WTC11 (cell line): ENCODE data around the gene STK33. TPM values are rescaled to one million over a fixed set of nuclear protein-coding genes. Genes with fewer than 3 reads are reported as not detected.

Experiments used
- ATAC-seq: fragments of 200-7000 bp; cut with Tn5 transposase; 2 replicates; pipeline ENCODE4 v1.10.0; 2021; ENCODE audit warnings: mild to moderate bottlenecking, moderate library complexity
- CTCF ChIA-PET: fragments of 300-600 bp; sonication (Branson Sonifier 250); formaldehyde crosslinking; loops from one replicate; lab custom pipeline; 2021; ENCODE audit warnings: antibody characterized with exemption; lab: Charles Lee
- POLR2A ChIA-PET: fragments of 350-600 bp; sonication (Branson Sonifier 250); formaldehyde crosslinking; loops from one replicate; lab custom pipeline; 2021; ENCODE audit warnings: antibody characterized with exemption; lab: Charles Lee
- DNase-seq: peaks from one replicate; pipeline ENCODE4 v3.0.0; 2021; ENCODE audit warnings: low spot score
- H3K27ac Mint-ChIP-seq: 2 replicates; pipeline ENCODE4 v1.8.0; 2021; ENCODE audit warnings: mixed read lengths
- H3K27me3 Mint-ChIP-seq: 2 replicates; pipeline ENCODE4 v1.8.0; 2021; ENCODE audit warnings: low read depth, mild to moderate bottlenecking, moderate library complexity, mixed read lengths
- H3K36me3 Mint-ChIP-seq: 2 replicates; pipeline ENCODE4 v1.8.0; 2021; ENCODE audit warnings: mixed read lengths
- H3K4me1 Mint-ChIP-seq: 2 replicates; pipeline ENCODE4 v1.8.0; 2022; ENCODE audit warnings: mixed read lengths
- H3K4me3 Mint-ChIP-seq: 2 replicates; pipeline ENCODE4 v1.8.0; 2021; ENCODE audit warnings: mild to moderate bottlenecking, moderate library complexity, mixed read lengths
- H3K9me3 Mint-ChIP-seq: 2 replicates; pipeline ENCODE4 v1.8.0; 2021; ENCODE audit warnings: mixed read lengths
- FOXJ3 ChIP-seq: sonication (generic); formaldehyde crosslinking; IDR thresholded peaks from 2 replicates; pipeline ENCODE4 v1.9.0; 2021; ENCODE audit warnings: missing genetic modification reagents, mild to moderate bottlenecking, borderline replicate concordance
- NR2C2 ChIP-seq: sonication (generic); formaldehyde crosslinking; IDR thresholded peaks from 2 replicates; pipeline ENCODE4 v1.8.0; 2022; ENCODE audit warnings: mild to moderate bottlenecking, missing genetic modification reagents
- SOX15 ChIP-seq: fragments of 250-450 bp; sonication (Bioruptor Pico); IDR thresholded peaks from 2 replicates; pipeline ENCODE4 v1.9.0; 2021; ENCODE audit warnings: mild to moderate bottlenecking
- ZNF138 ChIP-seq: sonication (generic); formaldehyde crosslinking; conservative IDR thresholded peaks from 2 replicates; pipeline ENCODE4 v1.8.1; 2022; ENCODE audit warnings: mild to moderate bottlenecking, moderate library complexity, missing genetic modification reagents
- ZNF263 ChIP-seq: sonication (generic); formaldehyde crosslinking; IDR thresholded peaks from 2 replicates; pipeline ENCODE4 v1.8.1; 2022; ENCODE audit warnings: low read depth, mild to moderate bottlenecking, moderate library complexity, missing genetic modification reagents
- ZNF317 ChIP-seq: sonication (generic); formaldehyde crosslinking; IDR thresholded peaks from 2 replicates; pipeline ENCODE4 v1.8.1; 2023; ENCODE audit warnings: low read depth, mild to moderate bottlenecking, moderate library complexity, missing genetic modification reagents, borderline replicate concordance
- total RNA-seq: library from RNA; stranded (reverse); gene quantifications from 3 replicates; pipeline ENCODE4 v1.2.3, GENCODE V29; 2021
- TF ChIP-seq, protein P1 (sequence below): sonication (generic); formaldehyde crosslinking; IDR thresholded peaks from 2 replicates; pipeline ENCODE4 v1.8.1; 2022; ENCODE audit warnings: low read depth, missing genetic modification reagents, borderline replicate concordance
- TF ChIP-seq, protein P2 (sequence below): sonication (generic); formaldehyde crosslinking; IDR thresholded peaks from 2 replicates; pipeline ENCODE4 v1.8.0; 2022; ENCODE audit warnings: mild to moderate bottlenecking, missing genetic modification reagents
- TF ChIP-seq, protein P3 (sequence below): fragments of 200-600 bp; IDR thresholded peaks from 2 replicates; pipeline ENCODE4 v1.8.0; 2022; ENCODE audit warnings: antibody characterized with exemption
- TF ChIP-seq, protein P4 (sequence below): fragments of 250-450 bp; sonication (Bioruptor Pico); IDR thresholded peaks from 2 replicates; pipeline ENCODE4 v1.9.0; 2021; ENCODE audit warnings: mild to moderate bottlenecking
- TF ChIP-seq, protein P5 (sequence below): sonication (generic); formaldehyde crosslinking; IDR thresholded peaks from 2 replicates; pipeline ENCODE4 v1.8.0; 2023; ENCODE audit warnings: missing genetic modification reagents, mild to moderate bottlenecking, borderline replicate concordance
- TF ChIP-seq, protein P6 (sequence below): sonication (generic); formaldehyde crosslinking; conservative IDR thresholded peaks from 2 replicates; pipeline ENCODE4 v1.8.1; 2023; ENCODE audit warnings: mild to moderate bottlenecking, low read depth, missing genetic modification reagents, moderate library complexity

STK33 gene
- total RNA-seq, 1 experiment from 2014 or later = 13.3 TPM

DNA sequence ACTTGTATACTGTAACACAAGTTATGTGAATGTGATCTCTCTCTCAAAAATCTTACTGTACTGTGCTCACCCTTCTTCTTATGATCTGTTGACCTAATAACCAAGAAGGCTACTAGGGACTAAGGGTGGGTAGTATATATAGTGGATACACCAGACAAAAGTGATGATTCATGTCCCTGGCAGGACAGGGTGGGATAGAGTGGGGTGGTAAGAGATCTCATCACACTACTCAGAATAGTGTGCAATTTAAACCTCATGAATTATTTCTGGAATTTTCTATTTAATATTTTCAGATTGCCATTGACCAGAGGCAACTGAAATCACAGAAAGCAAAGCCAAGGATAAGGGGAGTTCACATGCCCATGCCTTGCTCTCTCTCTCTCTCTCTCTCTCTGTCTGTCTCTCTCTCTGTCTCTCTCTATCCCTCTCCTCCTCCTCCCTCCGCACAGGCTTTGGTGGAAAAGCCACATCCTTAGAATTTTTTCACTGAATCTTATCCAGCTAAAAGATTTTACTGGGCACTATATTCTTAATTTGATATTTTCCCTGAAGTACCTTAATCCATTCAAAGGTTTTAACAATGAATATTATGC is 12.0 kb upstream of the STK33 start (continued):
- TF ChIP-seq, protein P1, sequence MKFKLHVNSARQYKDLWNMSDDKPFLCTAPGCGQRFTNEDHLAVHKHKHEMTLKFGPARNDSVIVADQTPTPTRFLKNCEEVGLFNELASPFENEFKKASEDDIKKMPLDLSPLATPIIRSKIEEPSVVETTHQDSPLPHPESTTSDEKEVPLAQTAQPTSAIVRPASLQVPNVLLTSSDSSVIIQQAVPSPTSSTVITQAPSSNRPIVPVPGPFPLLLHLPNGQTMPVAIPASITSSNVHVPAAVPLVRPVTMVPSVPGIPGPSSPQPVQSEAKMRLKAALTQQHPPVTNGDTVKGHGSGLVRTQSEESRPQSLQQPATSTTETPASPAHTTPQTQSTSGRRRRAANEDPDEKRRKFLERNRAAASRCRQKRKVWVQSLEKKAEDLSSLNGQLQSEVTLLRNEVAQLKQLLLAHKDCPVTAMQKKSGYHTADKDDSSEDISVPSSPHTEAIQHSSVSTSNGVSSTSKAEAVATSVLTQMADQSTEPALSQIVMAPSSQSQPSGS (CRISPR knock-in tag) = no peak
- TF ChIP-seq FOXJ3 (CRISPR knock-in tag) (no peak), ZNF317 (CRISPR knock-in tag) (no peak)
- TF ChIP-seq, protein P2, sequence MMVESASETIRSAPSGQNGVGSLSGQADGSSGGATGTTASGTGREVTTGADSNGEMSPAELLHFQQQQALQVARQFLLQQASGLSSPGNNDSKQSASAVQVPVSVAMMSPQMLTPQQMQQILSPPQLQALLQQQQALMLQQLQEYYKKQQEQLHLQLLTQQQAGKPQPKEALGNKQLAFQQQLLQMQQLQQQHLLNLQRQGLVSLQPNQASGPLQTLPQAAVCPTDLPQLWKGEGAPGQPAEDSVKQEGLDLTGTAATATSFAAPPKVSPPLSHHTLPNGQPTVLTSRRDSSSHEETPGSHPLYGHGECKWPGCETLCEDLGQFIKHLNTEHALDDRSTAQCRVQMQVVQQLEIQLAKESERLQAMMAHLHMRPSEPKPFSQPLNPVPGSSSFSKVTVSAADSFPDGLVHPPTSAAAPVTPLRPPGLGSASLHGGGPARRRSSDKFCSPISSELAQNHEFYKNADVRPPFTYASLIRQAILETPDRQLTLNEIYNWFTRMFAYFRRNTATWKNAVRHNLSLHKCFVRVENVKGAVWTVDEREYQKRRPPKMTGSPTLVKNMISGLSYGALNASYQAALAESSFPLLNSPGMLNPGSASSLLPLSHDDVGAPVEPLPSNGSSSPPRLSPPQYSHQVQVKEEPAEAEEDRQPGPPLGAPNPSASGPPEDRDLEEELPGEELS (CRISPR knock-in tag) = no peak
- TF ChIP-seq, all 79 proteins: peak for 0

DNA sequence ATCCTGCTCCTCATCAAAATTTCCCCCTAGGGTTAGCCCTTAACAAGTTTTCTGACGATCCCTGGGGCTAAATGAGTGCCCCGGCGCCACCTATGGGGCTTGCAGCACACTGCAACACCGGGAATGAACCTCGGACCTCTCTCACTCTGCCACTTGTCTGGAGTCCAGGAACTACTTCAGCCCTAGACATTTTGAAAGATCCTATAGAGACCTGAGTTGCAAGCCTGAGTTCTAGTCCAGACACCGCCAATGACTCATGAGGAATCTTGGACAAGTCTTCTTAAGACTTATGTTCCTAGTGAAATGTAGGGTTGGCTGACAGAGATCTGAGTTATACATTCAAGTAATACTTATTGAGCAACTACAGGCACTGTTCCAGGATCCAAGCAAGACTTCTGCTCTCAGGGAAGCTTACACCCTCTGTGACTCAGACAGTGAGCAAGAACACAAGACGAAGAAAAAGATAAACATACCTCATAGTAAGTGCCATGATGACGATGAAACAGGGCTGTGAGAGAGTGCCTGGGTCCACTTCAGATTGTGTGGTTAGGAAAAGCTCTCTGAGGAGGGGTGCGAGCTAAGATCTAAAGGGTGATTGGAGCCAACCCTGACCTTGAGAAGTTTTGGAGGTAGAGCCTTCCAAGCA is 10.2 kb upstream of the STK33 start:
- TF ChIP-seq, protein P3, sequence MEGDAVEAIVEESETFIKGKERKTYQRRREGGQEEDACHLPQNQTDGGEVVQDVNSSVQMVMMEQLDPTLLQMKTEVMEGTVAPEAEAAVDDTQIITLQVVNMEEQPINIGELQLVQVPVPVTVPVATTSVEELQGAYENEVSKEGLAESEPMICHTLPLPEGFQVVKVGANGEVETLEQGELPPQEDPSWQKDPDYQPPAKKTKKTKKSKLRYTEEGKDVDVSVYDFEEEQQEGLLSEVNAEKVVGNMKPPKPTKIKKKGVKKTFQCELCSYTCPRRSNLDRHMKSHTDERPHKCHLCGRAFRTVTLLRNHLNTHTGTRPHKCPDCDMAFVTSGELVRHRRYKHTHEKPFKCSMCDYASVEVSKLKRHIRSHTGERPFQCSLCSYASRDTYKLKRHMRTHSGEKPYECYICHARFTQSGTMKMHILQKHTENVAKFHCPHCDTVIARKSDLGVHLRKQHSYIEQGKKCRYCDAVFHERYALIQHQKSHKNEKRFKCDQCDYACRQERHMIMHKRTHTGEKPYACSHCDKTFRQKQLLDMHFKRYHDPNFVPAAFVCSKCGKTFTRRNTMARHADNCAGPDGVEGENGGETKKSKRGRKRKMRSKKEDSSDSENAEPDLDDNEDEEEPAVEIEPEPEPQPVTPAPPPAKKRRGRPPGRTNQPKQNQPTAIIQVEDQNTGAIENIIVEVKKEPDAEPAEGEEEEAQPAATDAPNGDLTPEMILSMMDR = peak; percentile 82
- no peak for TF ChIP-seq NR2C2
- Mint-ChIP-seq H3K9me3 (no peaks in the 10 kb centered on the region), H3K4me3 (no peak overlapping the region), H3K36me3 (no peaks in the 10 kb centered on the region), H3K4me1 (peaks cover 9% of the 10 kb centered on the region; the same call in 1 of the 2 replicates), H3K27me3 (no peaks in the 10 kb centered on the region), H3K27ac (no peak overlapping the region)
- DNase-seq (peak; percentile 79), ATAC-seq (peak; percentile 96)
- ChIA-PET POLR2A (no interaction called here), CTCF (interaction anchor here (0.6 to 1.0 kb wide), 3 partner anchors 8 to 456 kb away, joined by 3 to 5 read pairs (median 4); no protein-coding TSS in a partner anchor)

DNA sequence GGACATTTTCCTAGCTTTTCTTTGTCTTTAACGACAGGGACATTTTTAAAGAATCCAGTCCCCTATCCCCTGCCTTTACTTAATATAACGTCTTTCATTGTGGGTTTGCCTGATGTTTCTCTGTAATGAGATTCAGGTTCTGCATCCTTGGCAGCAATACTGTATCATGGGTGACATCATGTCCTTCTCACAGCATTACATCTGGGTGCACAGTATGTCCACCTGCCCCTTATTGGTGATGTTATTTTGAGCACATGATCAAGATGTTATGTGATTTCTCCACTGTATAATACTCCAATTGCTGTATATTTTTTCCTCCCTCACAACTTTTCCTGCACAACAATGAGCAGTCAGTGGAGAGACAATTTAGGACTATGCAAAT is 9.7 kb upstream of the STK33 start:
- H3K4me3 Mint-ChIP-seq = no peak overlapping the region
- POLR2A ChIA-PET = no interaction called here
- no peak overlapping the region for H3K27ac Mint-ChIP-seq
- DNase-seq = no peak
- CTCF ChIA-PET = interaction anchor here (0.6 kb wide), 1 partner anchor 18 kb away, joined by 4 read pairs; no protein-coding TSS in a partner anchor
- no peaks in the 10 kb centered on the region for H3K27me3 Mint-ChIP-seq
- no peaks in the 10 kb centered on the region for H3K9me3 Mint-ChIP-seq
- H3K4me1 Mint-ChIP-seq = peaks cover 9% of the 10 kb centered on the region; the same call in 1 of the 2 replicates
- TF ChIP-seq ZNF138 (CRISPR knock-in tag) (no peak), ZNF263 (CRISPR knock-in tag) (no peak), SOX15 (CRISPR knock-in tag) (no peak), NR2C2 (no peak)
- TF ChIP-seq, protein P4, sequence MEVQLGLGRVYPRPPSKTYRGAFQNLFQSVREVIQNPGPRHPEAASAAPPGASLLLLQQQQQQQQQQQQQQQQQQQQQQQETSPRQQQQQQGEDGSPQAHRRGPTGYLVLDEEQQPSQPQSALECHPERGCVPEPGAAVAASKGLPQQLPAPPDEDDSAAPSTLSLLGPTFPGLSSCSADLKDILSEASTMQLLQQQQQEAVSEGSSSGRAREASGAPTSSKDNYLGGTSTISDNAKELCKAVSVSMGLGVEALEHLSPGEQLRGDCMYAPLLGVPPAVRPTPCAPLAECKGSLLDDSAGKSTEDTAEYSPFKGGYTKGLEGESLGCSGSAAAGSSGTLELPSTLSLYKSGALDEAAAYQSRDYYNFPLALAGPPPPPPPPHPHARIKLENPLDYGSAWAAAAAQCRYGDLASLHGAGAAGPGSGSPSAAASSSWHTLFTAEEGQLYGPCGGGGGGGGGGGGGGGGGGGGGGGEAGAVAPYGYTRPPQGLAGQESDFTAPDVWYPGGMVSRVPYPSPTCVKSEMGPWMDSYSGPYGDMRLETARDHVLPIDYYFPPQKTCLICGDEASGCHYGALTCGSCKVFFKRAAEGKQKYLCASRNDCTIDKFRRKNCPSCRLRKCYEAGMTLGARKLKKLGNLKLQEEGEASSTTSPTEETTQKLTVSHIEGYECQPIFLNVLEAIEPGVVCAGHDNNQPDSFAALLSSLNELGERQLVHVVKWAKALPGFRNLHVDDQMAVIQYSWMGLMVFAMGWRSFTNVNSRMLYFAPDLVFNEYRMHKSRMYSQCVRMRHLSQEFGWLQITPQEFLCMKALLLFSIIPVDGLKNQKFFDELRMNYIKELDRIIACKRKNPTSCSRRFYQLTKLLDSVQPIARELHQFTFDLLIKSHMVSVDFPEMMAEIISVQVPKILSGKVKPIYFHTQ (CRISPR knock-in tag) = no peak
- TF ChIP-seq, protein P5, sequence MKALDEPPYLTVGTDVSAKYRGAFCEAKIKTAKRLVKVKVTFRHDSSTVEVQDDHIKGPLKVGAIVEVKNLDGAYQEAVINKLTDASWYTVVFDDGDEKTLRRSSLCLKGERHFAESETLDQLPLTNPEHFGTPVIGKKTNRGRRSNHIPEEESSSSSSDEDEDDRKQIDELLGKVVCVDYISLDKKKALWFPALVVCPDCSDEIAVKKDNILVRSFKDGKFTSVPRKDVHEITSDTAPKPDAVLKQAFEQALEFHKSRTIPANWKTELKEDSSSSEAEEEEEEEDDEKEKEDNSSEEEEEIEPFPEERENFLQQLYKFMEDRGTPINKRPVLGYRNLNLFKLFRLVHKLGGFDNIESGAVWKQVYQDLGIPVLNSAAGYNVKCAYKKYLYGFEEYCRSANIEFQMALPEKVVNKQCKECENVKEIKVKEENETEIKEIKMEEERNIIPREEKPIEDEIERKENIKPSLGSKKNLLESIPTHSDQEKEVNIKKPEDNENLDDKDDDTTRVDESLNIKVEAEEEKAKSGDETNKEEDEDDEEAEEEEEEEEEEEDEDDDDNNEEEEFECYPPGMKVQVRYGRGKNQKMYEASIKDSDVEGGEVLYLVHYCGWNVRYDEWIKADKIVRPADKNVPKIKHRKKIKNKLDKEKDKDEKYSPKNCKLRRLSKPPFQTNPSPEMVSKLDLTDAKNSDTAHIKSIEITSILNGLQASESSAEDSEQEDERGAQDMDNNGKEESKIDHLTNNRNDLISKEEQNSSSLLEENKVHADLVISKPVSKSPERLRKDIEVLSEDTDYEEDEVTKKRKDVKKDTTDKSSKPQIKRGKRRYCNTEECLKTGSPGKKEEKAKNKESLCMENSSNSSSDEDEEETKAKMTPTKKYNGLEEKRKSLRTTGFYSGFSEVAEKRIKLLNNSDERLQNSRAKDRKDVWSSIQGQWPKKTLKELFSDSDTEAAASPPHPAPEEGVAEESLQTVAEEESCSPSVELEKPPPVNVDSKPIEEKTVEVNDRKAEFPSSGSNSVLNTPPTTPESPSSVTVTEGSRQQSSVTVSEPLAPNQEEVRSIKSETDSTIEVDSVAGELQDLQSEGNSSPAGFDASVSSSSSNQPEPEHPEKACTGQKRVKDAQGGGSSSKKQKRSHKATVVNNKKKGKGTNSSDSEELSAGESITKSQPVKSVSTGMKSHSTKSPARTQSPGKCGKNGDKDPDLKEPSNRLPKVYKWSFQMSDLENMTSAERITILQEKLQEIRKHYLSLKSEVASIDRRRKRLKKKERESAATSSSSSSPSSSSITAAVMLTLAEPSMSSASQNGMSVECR = no peak
- TF ChIP-seq, protein P6, sequence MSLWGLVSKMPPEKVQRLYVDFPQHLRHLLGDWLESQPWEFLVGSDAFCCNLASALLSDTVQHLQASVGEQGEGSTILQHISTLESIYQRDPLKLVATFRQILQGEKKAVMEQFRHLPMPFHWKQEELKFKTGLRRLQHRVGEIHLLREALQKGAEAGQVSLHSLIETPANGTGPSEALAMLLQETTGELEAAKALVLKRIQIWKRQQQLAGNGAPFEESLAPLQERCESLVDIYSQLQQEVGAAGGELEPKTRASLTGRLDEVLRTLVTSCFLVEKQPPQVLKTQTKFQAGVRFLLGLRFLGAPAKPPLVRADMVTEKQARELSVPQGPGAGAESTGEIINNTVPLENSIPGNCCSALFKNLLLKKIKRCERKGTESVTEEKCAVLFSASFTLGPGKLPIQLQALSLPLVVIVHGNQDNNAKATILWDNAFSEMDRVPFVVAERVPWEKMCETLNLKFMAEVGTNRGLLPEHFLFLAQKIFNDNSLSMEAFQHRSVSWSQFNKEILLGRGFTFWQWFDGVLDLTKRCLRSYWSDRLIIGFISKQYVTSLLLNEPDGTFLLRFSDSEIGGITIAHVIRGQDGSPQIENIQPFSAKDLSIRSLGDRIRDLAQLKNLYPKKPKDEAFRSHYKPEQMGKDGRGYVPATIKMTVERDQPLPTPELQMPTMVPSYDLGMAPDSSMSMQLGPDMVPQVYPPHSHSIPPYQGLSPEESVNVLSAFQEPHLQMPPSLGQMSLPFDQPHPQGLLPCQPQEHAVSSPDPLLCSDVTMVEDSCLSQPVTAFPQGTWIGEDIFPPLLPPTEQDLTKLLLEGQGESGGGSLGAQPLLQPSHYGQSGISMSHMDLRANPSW (CRISPR knock-in tag) = no peak
- TF ChIP-seq, all 79 proteins: peak for 0
- no peaks in the 10 kb centered on the region for H3K36me3 Mint-ChIP-seq
- no peak for ATAC-seq
